ENCODE data around the gene SLC29A4.

- TF ChIP-seq CTCF (tag by site-specific recombination; IDR thresholded peaks at IDR 0.05) (no peak), ZNF366 (tag by site-specific recombination; conservative IDR thresholded peaks at IDR 0.05) (no peak), REST (tag by site-specific recombination; IDR thresholded peaks at IDR 0.05) (no peak), ZBTB8A (tag by site-specific recombination; IDR thresholded peaks at IDR 0.05) (no peak), GLI4 (tag by site-specific recombination; IDR thresholded peaks at IDR 0.05) (no peak), ZNF639 (tag by site-specific recombination; IDR thresholded peaks at IDR 0.05) (no peak), TRIM28 (IDR thresholded peaks at IDR 0.05; ENCODE audit: borderline replicate concordance, low read length) (no peak), ZNF121 (tag by site-specific recombination; IDR thresholded peaks at IDR 0.05) (no peak)
Measured at GRCh38 chr7:5237286-5237685, 45.5 kb upstream of the SLC29A4 start.
